Measurements from ENCODE around the gene NHP2. TPM values are rescaled to one million over a fixed set of nuclear protein-coding genes. Genes with fewer than 3 reads are reported as not detected.

NHP2 gene
- total RNA-seq, 1 experiment from 2014 or later, result 221 TPM

- peaks cover 19% of the 10 kb centered on the region for H3K79me2 ChIP-seq (ENCODE audit: low read depth)
- BruUV-seq (replicated peaks), result TSS peak; percentile 56
- H4K20me1 ChIP-seq (ENCODE audit: insufficient read depth), result 0 out of 2 replicates have a peak, but pooled peaks cover 5% of the 10 kb centered on the region
- H3K27me3 ChIP-seq (ENCODE audit: insufficient read depth, low read depth), result no peaks in the 10 kb centered on the region
- H2AFZ ChIP-seq, result peak overlapping the region; percentile 89
- H3K9me2 ChIP-seq (ENCODE audit: insufficient read depth), result no peaks in the 10 kb centered on the region
- ChIA-PET CTCF (interaction anchor here (1.1 to 2.2 kb wide), 3 partner anchors 9 to 77 kb away, joined by 4 to 5 read pairs (median 5); no protein-coding TSS in a partner anchor), POLR2A (ENCODE audit: unreplicated experiment) (interaction anchor here (0.9 to 1.0 kb wide), 2 partner anchors 63 to 1407 kb away, joined by 5 read pairs; no protein-coding TSS in a partner anchor)
- intact Hi-C loops (cut with micrococcal nuclease; ENCODE audit: unreplicated experiment), result no loop called here
- H3K27ac ChIP-seq, result peak overlapping the region; percentile 63
- DNase-seq, result no peak
- TF ChIP-seq, protein P1, sequence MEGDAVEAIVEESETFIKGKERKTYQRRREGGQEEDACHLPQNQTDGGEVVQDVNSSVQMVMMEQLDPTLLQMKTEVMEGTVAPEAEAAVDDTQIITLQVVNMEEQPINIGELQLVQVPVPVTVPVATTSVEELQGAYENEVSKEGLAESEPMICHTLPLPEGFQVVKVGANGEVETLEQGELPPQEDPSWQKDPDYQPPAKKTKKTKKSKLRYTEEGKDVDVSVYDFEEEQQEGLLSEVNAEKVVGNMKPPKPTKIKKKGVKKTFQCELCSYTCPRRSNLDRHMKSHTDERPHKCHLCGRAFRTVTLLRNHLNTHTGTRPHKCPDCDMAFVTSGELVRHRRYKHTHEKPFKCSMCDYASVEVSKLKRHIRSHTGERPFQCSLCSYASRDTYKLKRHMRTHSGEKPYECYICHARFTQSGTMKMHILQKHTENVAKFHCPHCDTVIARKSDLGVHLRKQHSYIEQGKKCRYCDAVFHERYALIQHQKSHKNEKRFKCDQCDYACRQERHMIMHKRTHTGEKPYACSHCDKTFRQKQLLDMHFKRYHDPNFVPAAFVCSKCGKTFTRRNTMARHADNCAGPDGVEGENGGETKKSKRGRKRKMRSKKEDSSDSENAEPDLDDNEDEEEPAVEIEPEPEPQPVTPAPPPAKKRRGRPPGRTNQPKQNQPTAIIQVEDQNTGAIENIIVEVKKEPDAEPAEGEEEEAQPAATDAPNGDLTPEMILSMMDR (conservative IDR thresholded peaks at IDR 0.05), result no peak
- no peak for TF ChIP-seq EZH2 (IDR thresholded peaks at IDR 0.05; ENCODE audit: low read depth)
- peak overlapping the region; percentile 93 for H3K4me3 ChIP-seq
- no peaks in the 10 kb centered on the region for H3K9me3 ChIP-seq (ENCODE audit: insufficient read depth, low read depth)
- H3K4me1 ChIP-seq (replicated peaks; ENCODE audit: insufficient read depth), result peaks cover 9% of the 10 kb centered on the region
- H3K36me3 ChIP-seq (ENCODE audit: low read depth), result peaks cover 15% of the 10 kb centered on the region
- H3K4me2 ChIP-seq, result peak overlapping the region; percentile 94
- H3F3A ChIP-seq (ENCODE audit: insufficient read depth, low read depth), result peaks cover 29% of the 10 kb centered on the region; the same call in 1 of the 2 replicates
These were observed 917 bp downstream of the NHP2 start for GRCh38 chr5:178152491-178153444.

DNA sequence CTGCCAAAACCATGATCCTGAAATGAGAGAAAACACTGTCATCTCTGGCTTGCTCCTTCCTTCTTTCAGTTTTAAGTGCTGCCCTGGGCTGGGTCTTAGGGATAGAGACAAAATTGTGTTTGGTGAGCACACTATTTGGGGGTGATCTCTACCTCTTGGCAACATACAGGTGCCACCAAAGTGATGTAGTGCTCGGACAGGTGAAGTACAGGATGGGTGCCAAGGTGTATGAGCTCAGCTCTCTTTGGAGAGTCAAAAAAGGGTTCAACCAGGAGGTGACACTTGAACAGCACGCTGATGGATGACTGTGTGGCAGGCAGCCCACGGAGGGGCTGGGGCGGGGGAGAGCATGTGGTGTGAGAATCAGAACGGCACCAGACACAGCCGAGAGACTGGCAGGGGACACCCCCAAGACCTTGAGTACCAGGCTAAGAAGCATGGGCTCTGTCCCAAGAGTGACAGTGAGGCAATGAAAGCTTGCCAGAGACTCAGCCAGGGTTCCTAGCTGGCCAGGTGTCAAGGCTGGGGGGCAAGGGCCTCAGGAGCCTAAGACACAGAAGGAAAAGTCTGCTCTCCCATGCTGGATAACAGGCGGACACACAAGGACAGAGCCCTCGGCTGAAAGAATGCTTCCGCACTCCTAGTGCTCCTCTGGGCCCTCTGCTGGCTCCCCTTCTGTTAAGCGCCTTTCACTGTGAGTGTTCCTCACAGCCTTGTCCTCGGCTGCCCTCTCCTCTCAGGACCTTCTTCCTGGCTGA, 2.5 kb downstream of the NHP2 start:
- Histone ChIP-seq H4K20me1 (ENCODE audit: insufficient read depth) (0 out of 2 replicates have a peak, but pooled peaks cover 5% of the 10 kb centered on the region), H3K4me1 (replicated peaks; ENCODE audit: insufficient read depth) (peaks cover 25% of the 10 kb centered on the region), H2AFZ (no peak overlapping the region), H3K9me3 (ENCODE audit: insufficient read depth, low read depth) (no peaks in the 10 kb centered on the region), H3K4me2 (no peak overlapping the region), H3K9me2 (ENCODE audit: insufficient read depth) (no peaks in the 10 kb centered on the region), H3F3A (ENCODE audit: insufficient read depth, low read depth) (peaks cover 43% of the 10 kb centered on the region), H3K27me3 (ENCODE audit: insufficient read depth, low read depth) (no peaks in the 10 kb centered on the region), H3K79me2 (ENCODE audit: low read depth) (peaks cover 19% of the 10 kb centered on the region), H3K27ac (no peak overlapping the region), H3K36me3 (ENCODE audit: low read depth) (peaks cover 23% of the 10 kb centered on the region), H3K4me3 (no peak overlapping the region)
- ChIA-PET POLR2A (ENCODE audit: unreplicated experiment) (no interaction called here), CTCF (no interaction called here)
- BruUV-seq (replicated peaks), result no TSS peak
- TF ChIP-seq, protein P1 (conservative IDR thresholded peaks at IDR 0.05), result no peak
- no peak for TF ChIP-seq EZH2 (IDR thresholded peaks at IDR 0.05; ENCODE audit: low read depth)
- intact Hi-C loops (cut with micrococcal nuclease; ENCODE audit: unreplicated experiment), result no loop called here
- no peak for DNase-seq
